22Rv1 (cell line): ENCODE measurements around the gene ZDHHC3.

Source experiments
- CTCF ChIP-seq: fragments of 450-650 bp; IDR thresholded peaks from 2 replicates; pipeline ENCODE4 v1.5.1; 2017; ENCODE audit warnings: mild to moderate bottlenecking
- ZFX ChIP-seq: fragments of 450-650 bp; IDR thresholded peaks from 2 replicates; pipeline ENCODE4 v1.6.1; 2017; ENCODE audit warnings: antibody characterized with exemption, borderline replicate concordance

- TF ChIP-seq CTCF (no peak), ZFX (no peak)
These were observed 1.6 kb downstream of the ZDHHC3 start for GRCh38 chr3:44974416-44974815.
